ENCODE measurements around the gene YPEL2. TPM values are rescaled to one million over a fixed set of nuclear protein-coding genes. Genes with fewer than 3 reads are reported as not detected.

Gene YPEL2
- total and polyA plus RNA-seq, 2 of the 13 experiments (the other 11 are each of a cell fraction or from before 2014, with no cell fraction given) = 8.5 to 21.1 TPM

DNA sequence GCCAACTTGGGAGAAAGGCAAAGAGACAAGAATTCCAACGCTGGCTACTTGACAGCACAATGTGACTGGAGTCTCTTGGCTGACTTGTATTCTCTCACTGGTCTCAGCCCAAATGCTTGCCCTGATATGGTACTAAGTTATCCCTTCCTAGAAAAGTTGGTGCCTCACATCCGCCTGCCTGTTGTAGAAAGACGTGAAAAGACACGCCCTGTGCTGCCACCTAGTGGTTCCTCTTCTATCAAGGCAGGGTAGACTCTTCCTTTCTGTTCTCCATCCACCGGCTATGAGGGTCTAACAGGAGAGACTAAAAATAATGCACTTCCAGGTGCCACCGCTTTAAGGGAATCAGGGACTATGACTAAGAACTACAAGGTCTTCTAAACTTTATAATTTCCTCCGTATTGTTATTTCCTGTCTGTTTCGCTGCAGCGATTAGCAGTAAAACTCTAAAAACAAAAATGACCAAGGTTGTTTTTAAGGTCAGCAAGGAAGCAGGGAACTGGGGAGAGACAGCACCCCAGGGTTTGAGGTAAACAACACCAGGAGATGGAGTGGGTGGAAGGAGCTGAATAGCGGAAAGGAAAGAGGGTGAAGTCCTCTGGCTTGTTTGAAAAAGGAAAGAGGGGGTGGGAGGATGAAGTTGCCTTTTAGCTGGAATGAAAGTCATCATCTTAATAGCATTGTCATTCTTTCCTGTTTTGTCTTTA lies 109.5 kb downstream of the YPEL2 start (continued):
- TF ChIP-seq NR2F6 (IDR thresholded peaks at IDR 0.05) (no peak), NR2F6 (CRISPR knock-in tag; IDR thresholded peaks at IDR 0.05) (0 out of 2 replicates have a peak, but pooled peaks have one; percentile 43), ZFP90 (CRISPR knock-in tag; IDR thresholded peaks at IDR 0.05; ENCODE audit: borderline replicate concordance) (no peak), KLF16 (CRISPR knock-in tag; IDR thresholded peaks at IDR 0.05) (peak in 1 of 2 experiments; percentile 74; a peak in 1 of 4 replicates), ZNF615 (CRISPR knock-in tag; IDR thresholded peaks at IDR 0.05; ENCODE audit: borderline replicate concordance) (no peak), PHF5A (CRISPR knock-in tag; IDR thresholded peaks at IDR 0.05; ENCODE audit: low read depth, unreplicated experiment) (no peak), ZBTB21 (CRISPR knock-in tag; IDR thresholded peaks at IDR 0.05) (no peak; the same call in 1 of the 2 replicates), NFE2 (CRISPR knock-in tag; IDR thresholded peaks at IDR 0.05) (no peak), CREM (IDR thresholded peaks at IDR 0.05) (no peak), CREM (CRISPR knock-in tag; IDR thresholded peaks at IDR 0.05) (no peak), MED1 (CRISPR knock-in tag; IDR thresholded peaks at IDR 0.05) (peak; percentile 28; the same call in 1 of the 2 replicates), MIXL1 (CRISPR knock-in tag; IDR thresholded peaks at IDR 0.05) (peak; percentile 69; the same call in 1 of the 2 replicates), ZNF10 (CRISPR knock-in tag; IDR thresholded peaks at IDR 0.05; ENCODE audit: borderline replicate concordance, low read depth) (no peak), ZKSCAN8 (CRISPR knock-in tag; IDR thresholded peaks at IDR 0.05; ENCODE audit: borderline replicate concordance) (no peak), CBX2 (IDR thresholded peaks at IDR 0.05; ENCODE audit: low read depth, low read length) (no peak), CBX2 (CRISPR knock-in tag; IDR thresholded peaks at IDR 0.05; ENCODE audit: low read depth) (no peak), IRF1 (CRISPR knock-in tag; IDR thresholded peaks at IDR 0.05; ENCODE audit: low read depth) (no peak), ZNF264 (CRISPR knock-in tag; IDR thresholded peaks at IDR 0.05) (no peak), SIX1 (CRISPR knock-in tag; IDR thresholded peaks at IDR 0.05; ENCODE audit: borderline replicate concordance) (no peak), SIX4 (CRISPR knock-in tag; IDR thresholded peaks at IDR 0.05) (no peak), ZNF263 (CRISPR knock-in tag; IDR thresholded peaks at IDR 0.05) (no peak), ZKSCAN1 (IDR thresholded peaks at IDR 0.05; ENCODE audit: low read length) (peak; percentile 38; the same call in 1 of the 2 replicates)
- TF ChIP-seq, protein P1, sequence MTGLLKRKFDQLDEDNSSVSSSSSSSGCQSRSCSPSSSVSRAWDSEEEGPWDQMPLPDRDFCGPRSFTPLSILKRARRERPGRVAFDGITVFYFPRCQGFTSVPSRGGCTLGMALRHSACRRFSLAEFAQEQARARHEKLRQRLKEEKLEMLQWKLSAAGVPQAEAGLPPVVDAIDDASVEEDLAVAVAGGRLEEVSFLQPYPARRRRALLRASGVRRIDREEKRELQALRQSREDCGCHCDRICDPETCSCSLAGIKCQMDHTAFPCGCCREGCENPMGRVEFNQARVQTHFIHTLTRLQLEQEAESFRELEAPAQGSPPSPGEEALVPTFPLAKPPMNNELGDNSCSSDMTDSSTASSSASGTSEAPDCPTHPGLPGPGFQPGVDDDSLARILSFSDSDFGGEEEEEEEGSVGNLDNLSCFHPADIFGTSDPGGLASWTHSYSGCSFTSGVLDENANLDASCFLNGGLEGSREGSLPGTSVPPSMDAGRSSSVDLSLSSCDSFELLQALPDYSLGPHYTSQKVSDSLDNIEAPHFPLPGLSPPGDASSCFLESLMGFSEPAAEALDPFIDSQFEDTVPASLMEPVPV (CRISPR knock-in tag; IDR thresholded peaks at IDR 0.05) = no peak
- TF ChIP-seq, protein P2, sequence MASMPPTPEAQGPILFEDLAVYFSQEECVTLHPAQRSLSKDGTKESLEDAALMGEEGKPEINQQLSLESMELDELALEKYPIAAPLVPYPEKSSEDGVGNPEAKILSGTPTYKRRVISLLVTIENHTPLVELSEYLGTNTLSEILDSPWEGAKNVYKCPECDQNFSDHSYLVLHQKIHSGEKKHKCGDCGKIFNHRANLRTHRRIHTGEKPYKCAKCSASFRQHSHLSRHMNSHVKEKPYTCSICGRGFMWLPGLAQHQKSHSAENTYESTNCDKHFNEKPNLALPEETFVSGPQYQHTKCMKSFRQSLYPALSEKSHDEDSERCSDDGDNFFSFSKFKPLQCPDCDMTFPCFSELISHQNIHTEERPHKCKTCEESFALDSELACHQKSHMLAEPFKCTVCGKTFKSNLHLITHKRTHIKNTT (CRISPR knock-in tag; IDR thresholded peaks at IDR 0.05) = no peak
